Loucy (cell line): ENCODE results near the gene IGF2R.

Experiments
- EZH2phosphoT487 ChIP-seq: fragments of 200-600 bp; IDR thresholded peaks from 2 replicates; pipeline ENCODE4 v1.6.1; 2018; ENCODE audit warnings: antibody characterized with exemption, mild to moderate bottlenecking, moderate library complexity, borderline replicate concordance
- TF ChIP-seq, protein P1 (sequence below): fragments of 200-600 bp; sonication (generic); conservative IDR thresholded peaks from 2 replicates; pipeline ENCODE4 v1.5.1; 2014; ENCODE audit warnings: mild to moderate bottlenecking, antibody characterized with exemption, low read length

DNA sequence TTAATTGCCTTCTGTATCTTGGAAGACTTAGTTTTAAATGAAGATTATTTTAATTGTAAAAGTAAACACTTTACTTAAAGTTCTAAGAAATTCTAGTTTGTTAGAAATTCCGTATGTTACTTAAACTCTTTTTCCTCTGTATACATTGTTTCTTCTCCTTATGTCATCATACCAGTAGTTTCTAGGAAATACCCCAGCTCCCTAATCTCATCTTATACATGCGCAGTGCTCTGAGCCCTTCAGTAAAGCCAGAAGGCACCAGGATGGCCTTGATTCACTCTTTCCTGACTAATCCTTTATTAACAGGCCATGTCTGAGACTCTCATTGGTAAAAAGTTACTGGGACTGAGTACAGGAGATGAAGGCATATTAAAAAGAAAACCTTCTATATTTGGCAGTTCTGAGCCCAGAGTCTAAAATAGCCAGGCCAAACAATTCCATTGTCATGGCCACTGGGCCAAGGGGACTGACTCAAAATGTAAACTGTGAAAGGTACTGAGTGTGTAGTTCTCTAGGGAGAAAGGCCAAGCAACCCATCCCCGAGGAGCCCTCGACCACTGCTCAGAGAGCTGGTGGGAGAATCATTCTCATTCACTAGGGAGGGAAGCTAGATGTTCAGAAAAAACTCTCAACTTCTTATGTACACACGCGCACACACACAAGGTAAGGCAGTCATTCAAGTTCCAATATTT lies 177.7 kb downstream of the IGF2R start:
- TF ChIP-seq, protein P1, sequence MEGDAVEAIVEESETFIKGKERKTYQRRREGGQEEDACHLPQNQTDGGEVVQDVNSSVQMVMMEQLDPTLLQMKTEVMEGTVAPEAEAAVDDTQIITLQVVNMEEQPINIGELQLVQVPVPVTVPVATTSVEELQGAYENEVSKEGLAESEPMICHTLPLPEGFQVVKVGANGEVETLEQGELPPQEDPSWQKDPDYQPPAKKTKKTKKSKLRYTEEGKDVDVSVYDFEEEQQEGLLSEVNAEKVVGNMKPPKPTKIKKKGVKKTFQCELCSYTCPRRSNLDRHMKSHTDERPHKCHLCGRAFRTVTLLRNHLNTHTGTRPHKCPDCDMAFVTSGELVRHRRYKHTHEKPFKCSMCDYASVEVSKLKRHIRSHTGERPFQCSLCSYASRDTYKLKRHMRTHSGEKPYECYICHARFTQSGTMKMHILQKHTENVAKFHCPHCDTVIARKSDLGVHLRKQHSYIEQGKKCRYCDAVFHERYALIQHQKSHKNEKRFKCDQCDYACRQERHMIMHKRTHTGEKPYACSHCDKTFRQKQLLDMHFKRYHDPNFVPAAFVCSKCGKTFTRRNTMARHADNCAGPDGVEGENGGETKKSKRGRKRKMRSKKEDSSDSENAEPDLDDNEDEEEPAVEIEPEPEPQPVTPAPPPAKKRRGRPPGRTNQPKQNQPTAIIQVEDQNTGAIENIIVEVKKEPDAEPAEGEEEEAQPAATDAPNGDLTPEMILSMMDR, result no peak
- TF ChIP-seq EZH2phosphoT487, result no peak
